NK-92 (cell line): ENCODE data around the gene MTG1.
"Not testable (repeated sequence)": the region's sequence is repeated elsewhere in the genome, so short reads cannot be mapped to it uniquely, and the experiment has no call there.

Experiments
- DNase-seq: peaks from one replicate; lab custom pipeline; 2025; ENCODE audit not compliant: unreplicated experiment; lab: John Stamatoyannopoulos, UW

The MTG1 gene

GRCh38 chr10:133399123-133399601, 5.2 kb downstream of the MTG1 start:
- DNase-seq = no peak

GRCh38 chr10:133400624-133401424, 6.9 kb downstream of the MTG1 start:
- no peak for DNase-seq

DNA sequence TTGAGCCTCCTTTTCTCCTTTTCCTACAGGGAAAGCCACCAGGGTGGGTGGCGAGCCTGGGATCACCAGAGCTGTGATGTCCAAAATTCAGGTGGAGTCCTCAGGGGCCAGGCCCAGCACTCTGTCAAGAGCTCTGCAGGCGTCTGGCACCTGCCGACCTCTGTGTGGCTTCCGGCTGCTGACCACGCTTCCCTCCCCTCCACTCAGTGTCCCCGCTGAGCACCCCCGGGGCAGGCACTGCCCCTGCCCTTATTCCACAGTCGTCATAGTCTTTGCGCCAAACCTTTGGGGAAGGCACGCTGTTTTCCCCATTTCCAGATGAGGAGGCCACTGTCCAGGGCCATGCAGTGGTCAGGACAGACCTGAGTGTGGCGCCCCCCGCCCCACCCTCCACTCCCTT, 7.5 kb downstream of the MTG1 start:
- no peak for DNase-seq

DNA sequence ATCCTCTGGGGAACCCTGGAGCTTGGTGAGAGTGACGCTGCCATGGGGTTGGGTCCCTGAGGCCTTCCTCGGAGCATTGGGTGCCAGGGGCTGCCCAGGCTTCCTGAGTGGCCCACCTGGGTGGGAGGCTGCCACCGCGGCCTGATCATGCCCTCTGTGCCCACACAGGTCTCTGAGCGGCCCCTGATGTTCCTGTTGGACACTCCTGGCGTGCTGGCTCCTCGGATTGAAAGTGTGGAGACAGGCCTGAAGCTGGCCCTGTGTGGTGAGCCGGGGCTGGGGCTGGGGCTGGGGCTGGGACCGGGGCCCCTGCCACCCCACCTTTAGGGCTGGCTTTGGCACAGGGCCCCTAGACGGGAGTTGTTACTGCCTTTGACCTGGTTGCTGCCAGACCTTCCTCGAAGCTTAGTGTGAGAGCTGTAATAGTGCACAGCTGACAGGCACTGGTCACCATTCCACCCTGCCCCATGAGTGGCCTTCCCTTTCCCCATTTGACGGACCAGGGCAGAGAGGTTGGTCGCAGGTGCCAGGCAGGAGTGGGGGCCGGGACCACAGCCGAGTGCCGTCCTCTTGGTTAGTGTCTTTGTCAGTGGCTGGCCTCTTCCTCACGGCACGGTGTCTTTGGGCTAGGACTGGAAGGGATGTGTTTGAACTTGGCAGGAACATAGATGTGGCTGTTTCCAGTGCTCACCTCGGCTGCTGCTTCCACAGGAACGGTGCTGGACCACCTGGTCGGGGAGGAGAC, 8.2 kb downstream of the MTG1 start:
- DNase-seq = no peak

- no peak for DNase-seq
Measured at GRCh38 chr10:133403359-133403758, 9.4 kb downstream of the MTG1 start.

DNA sequence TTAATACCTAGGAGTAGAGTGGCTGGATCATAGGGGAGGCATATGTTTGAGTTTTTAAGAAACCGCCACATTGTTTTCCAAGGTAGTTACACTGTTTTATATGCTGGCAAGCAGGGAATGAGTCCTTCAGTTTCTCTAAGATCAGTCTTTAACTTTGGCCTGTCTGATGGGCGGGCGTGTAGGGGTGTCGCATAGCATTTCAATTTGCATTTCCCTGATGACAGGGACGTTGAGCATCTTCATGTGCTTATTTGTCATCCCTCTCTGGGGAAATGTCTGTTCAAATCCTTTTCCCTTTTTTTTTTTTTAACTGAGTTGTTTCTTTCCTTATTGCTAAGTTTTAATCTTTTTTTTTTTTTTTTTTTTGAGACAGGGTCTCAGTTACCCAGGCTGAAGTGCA, 9.8 kb downstream of the MTG1 start:
- DNase-seq = no peak

DNA sequence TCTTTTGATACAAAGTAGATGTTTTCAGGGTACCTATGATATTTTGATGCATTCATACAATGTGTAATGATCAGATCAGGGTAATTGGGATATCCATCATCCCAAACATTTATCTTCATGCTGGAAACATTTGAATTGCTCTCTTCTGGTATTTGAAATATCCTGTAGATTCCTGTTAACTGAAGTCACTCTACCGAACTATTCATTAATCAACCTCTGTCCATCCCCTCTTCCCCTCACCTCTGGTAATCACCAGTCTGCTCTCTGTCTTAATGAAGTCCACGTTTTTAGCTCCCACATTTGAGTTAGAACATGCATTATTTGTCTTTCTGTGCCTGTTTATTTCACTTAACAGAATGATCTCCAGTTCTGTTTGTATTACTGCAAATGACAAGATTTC, 11.3 kb downstream of the MTG1 start:
- no peak for DNase-seq

- no peak for DNase-seq
Measured at GRCh38 chr10:133405844-133406527, 12.0 kb downstream of the MTG1 start.

DNA sequence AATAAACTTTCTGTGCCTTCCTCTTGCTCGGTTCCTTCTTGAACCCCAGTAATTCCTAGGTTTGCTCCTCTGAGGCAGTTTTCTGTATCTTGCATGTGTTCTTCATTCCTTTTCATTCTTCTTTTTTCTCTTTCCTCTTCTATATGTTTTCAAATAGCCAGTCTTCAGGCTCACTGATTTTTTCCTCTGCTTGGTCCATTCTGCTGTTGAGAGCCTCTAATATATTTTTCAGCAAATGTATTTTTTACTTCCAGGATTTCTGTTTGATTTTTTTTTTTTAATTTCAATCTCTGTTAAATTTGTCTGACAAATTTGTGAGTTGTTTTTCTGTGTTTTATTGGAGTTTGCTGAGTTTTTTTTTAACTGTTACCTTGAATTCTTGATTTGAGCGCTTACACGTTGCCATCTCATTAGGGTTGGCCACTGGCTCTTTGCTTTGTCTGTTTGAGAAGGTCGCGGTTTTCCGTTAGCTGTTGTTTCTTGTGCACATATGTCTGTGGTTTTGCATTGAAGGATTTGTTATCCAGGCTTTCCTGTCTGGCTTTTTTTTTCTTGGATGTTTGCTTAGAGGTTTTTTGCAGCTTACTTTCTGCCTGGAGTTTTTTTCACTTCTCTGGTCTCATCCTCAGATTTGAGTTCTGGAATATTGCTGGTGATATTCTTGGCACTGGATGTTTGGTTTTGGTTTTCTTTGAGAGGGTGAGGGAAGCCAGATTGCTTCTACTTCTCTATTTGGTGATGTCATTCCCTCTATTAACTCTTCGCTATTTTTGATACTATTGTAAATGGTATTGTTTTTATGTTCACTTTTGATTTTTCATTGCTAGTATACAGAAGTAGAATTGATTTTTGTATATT, 17.8 kb downstream of the MTG1 start:
- no peak for DNase-seq

GRCh38 chr10:133412381-133412711, 18.4 kb downstream of the MTG1 start:
- DNase-seq = no peak

DNA sequence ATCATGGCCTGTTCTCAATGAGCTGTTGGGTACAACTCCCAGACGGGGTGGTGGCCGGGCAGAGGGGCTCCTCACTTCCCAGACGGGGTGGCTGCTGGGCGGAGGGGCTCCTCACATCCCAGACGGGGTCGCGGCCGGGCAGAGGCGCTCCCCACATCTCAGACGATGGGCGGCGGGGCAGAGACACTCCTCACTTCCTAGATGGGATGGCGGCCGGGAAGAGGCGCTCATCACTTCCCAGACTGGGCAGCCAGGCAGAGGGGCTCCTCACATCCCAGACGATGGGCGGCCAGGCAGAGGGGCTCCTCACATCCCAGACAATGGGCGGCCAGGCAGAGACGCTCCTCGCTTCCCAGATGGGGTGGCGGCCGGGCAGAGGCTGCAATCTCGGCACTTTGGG, 20.4 kb downstream of the MTG1 start:
- not testable (repeated sequence) for DNase-seq

DNA sequence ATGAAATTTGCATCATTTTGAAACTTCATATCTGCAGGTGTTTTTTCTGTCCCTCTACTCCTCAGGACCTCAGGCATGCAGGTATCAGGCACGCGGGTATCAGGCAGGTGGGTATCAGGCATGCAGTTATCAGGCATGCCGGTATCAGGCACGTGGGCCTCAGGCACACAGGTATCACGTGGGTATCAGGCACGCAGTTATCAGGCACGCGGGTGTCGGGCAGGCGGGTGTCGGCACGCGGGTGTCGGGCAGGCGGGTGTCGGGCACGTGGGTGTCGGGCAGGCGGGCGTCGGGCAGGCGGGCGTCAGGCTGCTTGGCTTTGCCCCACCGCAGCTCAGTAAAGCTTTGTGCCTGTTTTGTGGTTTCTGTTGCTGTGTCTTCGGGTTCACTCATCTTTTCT, 21.8 kb downstream of the MTG1 start:
- no peak for DNase-seq

GRCh38 chr10:133418289-133418993, 24.5 kb downstream of the MTG1 start:
- no peak for DNase-seq

GRCh38 chr10:133419211-133419950, 25.4 kb downstream of the MTG1 start:
- no peak for DNase-seq

- DNase-seq = no peak
Measured at GRCh38 chr10:133420028-133420427, 26.1 kb downstream of the MTG1 start.

DNA sequence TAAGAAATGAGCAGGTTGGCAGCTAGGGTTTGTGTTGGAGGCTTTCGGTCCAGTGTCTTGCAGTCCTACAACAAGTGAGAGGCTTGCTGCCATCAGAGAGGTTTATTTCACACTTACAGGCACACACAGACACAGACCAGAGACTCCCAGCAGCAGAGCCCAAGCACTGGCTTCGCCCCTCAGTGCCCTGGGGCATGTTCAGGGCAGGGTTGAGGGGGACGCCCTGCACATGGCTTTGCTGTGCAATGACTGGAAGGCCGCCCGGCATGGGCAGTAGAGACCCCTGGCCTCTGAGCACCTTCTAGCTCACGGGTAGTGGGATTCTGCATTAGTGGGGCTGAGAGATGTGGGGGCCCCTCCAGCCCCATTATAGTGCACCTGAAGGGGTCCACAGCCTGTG, 26.6 kb downstream of the MTG1 start:
- no peak for DNase-seq

- DNase-seq = no peak
Measured at GRCh38 chr10:133421336-133422222, 27.6 kb downstream of the MTG1 start.

DNA sequence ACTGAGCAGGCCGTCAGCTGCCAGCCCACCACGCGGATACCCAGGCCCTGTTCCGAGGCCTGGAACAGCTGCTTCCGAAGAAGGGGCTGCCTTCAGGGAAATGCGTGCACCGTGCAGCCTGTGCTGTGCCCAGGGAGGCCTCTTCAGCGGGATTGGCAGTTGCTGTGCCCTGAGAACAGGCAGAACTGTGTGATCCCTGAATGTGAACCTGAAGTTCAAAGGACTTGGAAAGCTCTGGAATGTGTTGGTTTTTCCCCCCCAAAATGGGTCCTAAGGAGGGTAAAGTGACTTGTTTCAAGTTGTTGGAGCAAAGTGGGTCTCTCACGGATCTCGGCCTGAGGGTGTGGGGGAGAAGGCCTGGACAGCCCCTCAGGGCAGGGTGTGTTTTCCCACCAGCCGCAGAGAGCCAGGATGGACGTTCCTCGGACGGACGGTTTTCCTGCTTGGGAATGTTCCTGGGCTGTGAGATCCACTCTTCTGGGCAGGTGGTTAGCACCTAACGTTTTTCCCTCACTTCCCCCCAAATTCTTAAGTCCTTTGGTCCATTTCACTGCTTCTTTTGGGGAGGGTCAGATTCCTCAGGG, 28.4 kb downstream of the MTG1 start:
- no peak for DNase-seq
